Measurements from ENCODE around the gene BHLHE41.

BHLHE41 gene

GRCh38 chr12:26113853-26114719 is 10.8 kb downstream of the BHLHE41 start:
- H3K9ac ChIP-seq (ENCODE audit: low read length in 2 of 2): peak overlapping the region; percentile 75 to 84
- peaks cover 31% of the 10 kb centered on the region for H3K4me1 ChIP-seq (ENCODE audit: control insufficient read depth, insufficient read depth, low read length)
- H3K36me3 ChIP-seq (ENCODE audit: control insufficient read depth in 2 of 2, insufficient read depth in 2 of 2, low read length in 2 of 2): no peaks in the 10 kb centered on the region
- H3K4me3 ChIP-seq (ENCODE audit: low read length in 2 of 2): peak overlapping the region; percentile 62 to 76
- no peaks in the 10 kb centered on the region for H3K9me3 ChIP-seq (ENCODE audit: control insufficient read depth in 2 of 2, low read length in 2 of 2)
- peak overlapping the region; percentile 95 for H3K27ac ChIP-seq (ENCODE audit: low read length)
- no peaks in the 10 kb centered on the region for H3K27me3 ChIP-seq (ENCODE audit: control insufficient read depth in 1 of 2, insufficient read depth in 2 of 2, low read length in 2 of 2)

GRCh38 chr12:26113181-26113654 is 11.6 kb downstream of the BHLHE41 start:
- Histone ChIP-seq H3K9ac (ENCODE audit: low read length in 2 of 2) (peak overlapping the region in 1 of 2 donors; percentile 75), H3K27me3 (ENCODE audit: control insufficient read depth in 1 of 2, insufficient read depth in 2 of 2, low read length in 2 of 2) (no peaks in the 10 kb centered on the region), H3K36me3 (ENCODE audit: control insufficient read depth in 2 of 2, insufficient read depth in 2 of 2, low read length in 2 of 2) (no peaks in the 10 kb centered on the region), H3K27ac (ENCODE audit: low read length) (peak overlapping the region; percentile 95), H3K4me3 (ENCODE audit: low read length in 2 of 2) (peak overlapping the region; percentile 62 to 76), H3K9me3 (ENCODE audit: control insufficient read depth in 2 of 2, low read length in 2 of 2) (no peaks in the 10 kb centered on the region), H3K4me1 (ENCODE audit: control insufficient read depth, insufficient read depth, low read length) (peaks cover 31% of the 10 kb centered on the region)

GRCh38 chr12:26112703-26113147 is 12.1 kb downstream of the BHLHE41 start:
- H3K4me1 ChIP-seq (ENCODE audit: control insufficient read depth, insufficient read depth, low read length): peaks cover 31% of the 10 kb centered on the region
- H3K4me3 ChIP-seq (ENCODE audit: low read length in 2 of 2): no peak overlapping the region
- H3K9me3 ChIP-seq (ENCODE audit: control insufficient read depth in 2 of 2, low read length in 2 of 2): no peaks in the 10 kb centered on the region
- H3K27me3 ChIP-seq (ENCODE audit: control insufficient read depth in 1 of 2, insufficient read depth in 2 of 2, low read length in 2 of 2): no peaks in the 10 kb centered on the region
- H3K36me3 ChIP-seq (ENCODE audit: control insufficient read depth in 2 of 2, insufficient read depth in 2 of 2, low read length in 2 of 2): no peaks in the 10 kb centered on the region
- no peak overlapping the region for H3K9ac ChIP-seq (ENCODE audit: low read length in 2 of 2)
- peak overlapping the region; percentile 95 for H3K27ac ChIP-seq (ENCODE audit: low read length)

- Histone ChIP-seq H3K27me3 (ENCODE audit: control insufficient read depth in 1 of 2, insufficient read depth in 2 of 2, low read length in 2 of 2) (no peaks in the 10 kb centered on the region), H3K9me3 (ENCODE audit: control insufficient read depth in 2 of 2, low read length in 2 of 2) (no peaks in the 10 kb centered on the region), H3K27ac (ENCODE audit: low read length) (no peak overlapping the region), H3K4me3 (ENCODE audit: low read length in 2 of 2) (no peak overlapping the region), H3K4me1 (ENCODE audit: control insufficient read depth, insufficient read depth, low read length) (peaks cover 31% of the 10 kb centered on the region), H3K36me3 (ENCODE audit: control insufficient read depth in 2 of 2, insufficient read depth in 2 of 2, low read length in 2 of 2) (no peaks in the 10 kb centered on the region), H3K9ac (ENCODE audit: low read length in 2 of 2) (no peak overlapping the region)
Observed at GRCh38 chr12:26112232-26112631, 12.6 kb downstream of the BHLHE41 start.

- no peaks in the 10 kb centered on the region for H3K27me3 ChIP-seq (ENCODE audit: control insufficient read depth in 1 of 2, insufficient read depth in 2 of 2, low read length in 2 of 2)
- no peaks in the 10 kb centered on the region for H3K9me3 ChIP-seq (ENCODE audit: control insufficient read depth in 2 of 2, low read length in 2 of 2)
- no peaks in the 10 kb centered on the region for H3K36me3 ChIP-seq (ENCODE audit: control insufficient read depth in 2 of 2, insufficient read depth in 2 of 2, low read length in 2 of 2)
- peak overlapping the region; percentile 37 for H3K27ac ChIP-seq (ENCODE audit: low read length)
- H3K4me3 ChIP-seq (ENCODE audit: low read length in 2 of 2): no peak overlapping the region
- peaks cover 11% of the 10 kb centered on the region for H3K4me1 ChIP-seq (ENCODE audit: control insufficient read depth, insufficient read depth, low read length)
- no peak overlapping the region for H3K9ac ChIP-seq (ENCODE audit: low read length in 2 of 2)
Observed at GRCh38 chr12:26109343-26109881, 15.4 kb downstream of the BHLHE41 start.

- H3K9ac ChIP-seq (ENCODE audit: low read length in 2 of 2): no peak overlapping the region
Observed at GRCh38 chr12:26108915-26109314, 15.9 kb downstream of the BHLHE41 start.

GRCh38 chr12:26106347-26106746 is 18.5 kb downstream of the BHLHE41 start:
- no peak overlapping the region for H3K9ac ChIP-seq (ENCODE audit: low read length in 2 of 2)
- H3K4me1 ChIP-seq (ENCODE audit: control insufficient read depth, insufficient read depth, low read length): no peaks in the 10 kb centered on the region
- H3K4me3 ChIP-seq (ENCODE audit: low read length in 2 of 2): no peak overlapping the region
- no peak overlapping the region for H3K27ac ChIP-seq (ENCODE audit: low read length)
- H3K27me3 ChIP-seq (ENCODE audit: control insufficient read depth in 1 of 2, insufficient read depth in 2 of 2, low read length in 2 of 2): no peaks in the 10 kb centered on the region
- H3K9me3 ChIP-seq (ENCODE audit: control insufficient read depth in 2 of 2, low read length in 2 of 2): no peaks in the 10 kb centered on the region
- no peaks in the 10 kb centered on the region for H3K36me3 ChIP-seq (ENCODE audit: control insufficient read depth in 2 of 2, insufficient read depth in 2 of 2, low read length in 2 of 2)

More at GRCh38 chr12:26108915-26109314, 15.9 kb downstream of the BHLHE41 start:
- no peak overlapping the region for H3K4me3 ChIP-seq (ENCODE audit: low read length in 2 of 2)
- H3K9me3 ChIP-seq (ENCODE audit: control insufficient read depth in 2 of 2, low read length in 2 of 2): no peaks in the 10 kb centered on the region
- peaks cover 10% of the 10 kb centered on the region for H3K4me1 ChIP-seq (ENCODE audit: control insufficient read depth, insufficient read depth, low read length)
- no peaks in the 10 kb centered on the region for H3K27me3 ChIP-seq (ENCODE audit: control insufficient read depth in 1 of 2, insufficient read depth in 2 of 2, low read length in 2 of 2)
- no peak overlapping the region for H3K27ac ChIP-seq (ENCODE audit: low read length)
- H3K36me3 ChIP-seq (ENCODE audit: control insufficient read depth in 2 of 2, insufficient read depth in 2 of 2, low read length in 2 of 2): no peaks in the 10 kb centered on the region

- Histone ChIP-seq H3K4me1 (ENCODE audit: control insufficient read depth, insufficient read depth, low read length) (no peaks in the 10 kb centered on the region), H3K27me3 (ENCODE audit: control insufficient read depth in 1 of 2, insufficient read depth in 2 of 2, low read length in 2 of 2) (no peaks in the 10 kb centered on the region), H3K9ac (ENCODE audit: low read length in 2 of 2) (no peak overlapping the region), H3K9me3 (ENCODE audit: control insufficient read depth in 2 of 2, low read length in 2 of 2) (no peaks in the 10 kb centered on the region), H3K4me3 (ENCODE audit: low read length in 2 of 2) (no peak overlapping the region), H3K27ac (ENCODE audit: low read length) (no peak overlapping the region), H3K36me3 (ENCODE audit: control insufficient read depth in 2 of 2, insufficient read depth in 2 of 2, low read length in 2 of 2) (no peaks in the 10 kb centered on the region)
Observed at GRCh38 chr12:26102953-26103352, 21.9 kb downstream of the BHLHE41 start.

- Histone ChIP-seq H3K27me3 (ENCODE audit: control insufficient read depth in 1 of 2, insufficient read depth in 2 of 2, low read length in 2 of 2) (no peaks in the 10 kb centered on the region), H3K4me3 (ENCODE audit: low read length in 2 of 2) (no peak overlapping the region), H3K9me3 (ENCODE audit: control insufficient read depth in 2 of 2, low read length in 2 of 2) (no peaks in the 10 kb centered on the region), H3K4me1 (ENCODE audit: control insufficient read depth, insufficient read depth, low read length) (no peaks in the 10 kb centered on the region), H3K9ac (ENCODE audit: low read length in 2 of 2) (no peak overlapping the region), H3K36me3 (ENCODE audit: control insufficient read depth in 2 of 2, insufficient read depth in 2 of 2, low read length in 2 of 2) (no peaks in the 10 kb centered on the region), H3K27ac (ENCODE audit: low read length) (no peak overlapping the region)
Observed at GRCh38 chr12:26101763-26102162, 23.1 kb downstream of the BHLHE41 start.

GRCh38 chr12:26101350-26101734 is 23.5 kb downstream of the BHLHE41 start:
- H3K4me1 ChIP-seq (ENCODE audit: control insufficient read depth, insufficient read depth, low read length): no peaks in the 10 kb centered on the region

More at GRCh38 chr12:26101350-26101734, 23.5 kb downstream of the BHLHE41 start:
- Histone ChIP-seq H3K27me3 (ENCODE audit: control insufficient read depth in 1 of 2, insufficient read depth in 2 of 2, low read length in 2 of 2) (no peaks in the 10 kb centered on the region), H3K9me3 (ENCODE audit: control insufficient read depth in 2 of 2, low read length in 2 of 2) (no peaks in the 10 kb centered on the region), H3K27ac (ENCODE audit: low read length) (no peak overlapping the region), H3K36me3 (ENCODE audit: control insufficient read depth in 2 of 2, insufficient read depth in 2 of 2, low read length in 2 of 2) (no peaks in the 10 kb centered on the region), H3K4me3 (ENCODE audit: low read length in 2 of 2) (no peak overlapping the region), H3K9ac (ENCODE audit: low read length in 2 of 2) (no peak overlapping the region)
